Measurements from ENCODE around the gene UBR7.

Gene UBR7

GRCh38 chr14:93183596-93184317 is 23.3 kb upstream of the UBR7 start:
- TF ChIP-seq CTCF (IDR thresholded peaks at IDR 0.05; ENCODE audit: borderline replicate concordance, extremely low read depth, low read length, poor library complexity, severe bottlenecking) (no peak), EZH2 (IDR thresholded peaks at IDR 0.05; ENCODE audit: borderline replicate concordance, low read depth, low read length, severe bottlenecking) (no peak)
- ATAC-seq (ENCODE audit: insufficient read depth, low read depth) (no peak), DNase-seq (peak; percentile 32)

GRCh38 chr14:93184391-93185348 is 22.4 kb upstream of the UBR7 start, which contains the start of the genes LYSET and MOAP1:
TSS of gene LYSET (plus strand) at chr14:93185317. CDS start at chr14:93185406, 89 bp downstream.
TSS of gene MOAP1 (minus strand) at chr14:93184897. CDS start at chr14:93184242, 655 bp downstream.
- Histone ChIP-seq H3K27ac (ENCODE audit: low read length) (peak within 1 kb of the TSS; percentile 96), H3K4me1 (ENCODE audit: insufficient read depth, low read length) (peaks cover 25% of the 10 kb centered on the region), H3K9ac (ENCODE audit: low read depth, low read length) (peak within 1 kb of the TSS; percentile 99), H3K36me3 (ENCODE audit: insufficient read depth, low read length) (peaks cover 41% of the 10 kb centered on the region), H3K27me3 (ENCODE audit: insufficient read depth, low read length, poor library complexity) (no peaks in the 10 kb centered on the region), H3K4me3 (ENCODE audit: low read depth in 1 of 2, low read length in 2 of 2) (peak within 1 kb of the TSS; percentile 85 to 99), H4K20me1 (ENCODE audit: insufficient read depth, low read length) (peaks cover 32% of the 10 kb centered on the region), H3K9me3 (ENCODE audit: insufficient read depth, low read length, severe bottlenecking) (no peaks in the 10 kb centered on the region), H2AFZ (ENCODE audit: low read depth, low read length) (peak within 1 kb of the TSS; percentile 95), H3K4me2 (ENCODE audit: insufficient read depth, low read length) (peak within 1 kb of the TSS; percentile 83), H3K79me2 (ENCODE audit: insufficient read depth, low read length) (peaks cover 50% of the 10 kb centered on the region)
- ATAC-seq (ENCODE audit: insufficient read depth, low read depth) (peak; percentile 85), DNase-seq (peak; percentile 91)
- no peak for TF ChIP-seq EZH2 (IDR thresholded peaks at IDR 0.05; ENCODE audit: borderline replicate concordance, low read depth, low read length, severe bottlenecking)
- TF ChIP-seq CTCF (IDR thresholded peaks at IDR 0.05; ENCODE audit: borderline replicate concordance, extremely low read depth, low read length, poor library complexity, severe bottlenecking), result peak; percentile 47

More at GRCh38 chr14:93183596-93184317, 23.3 kb upstream of the UBR7 start:
- H3K4me1 ChIP-seq (ENCODE audit: insufficient read depth, low read length), result peaks cover 25% of the 10 kb centered on the region
- H3K79me2 ChIP-seq (ENCODE audit: insufficient read depth, low read length), result peaks cover 50% of the 10 kb centered on the region
- peaks cover 36% of the 10 kb centered on the region for H3K36me3 ChIP-seq (ENCODE audit: insufficient read depth, low read length)
- peaks cover 32% of the 10 kb centered on the region for H4K20me1 ChIP-seq (ENCODE audit: insufficient read depth, low read length)
- H3K27me3 ChIP-seq (ENCODE audit: insufficient read depth, low read length, poor library complexity), result no peaks in the 10 kb centered on the region
- peak overlapping the region; percentile 78 for H3K4me2 ChIP-seq (ENCODE audit: insufficient read depth, low read length)
- H3K4me3 ChIP-seq (ENCODE audit: low read depth in 1 of 2, low read length in 2 of 2), result peak overlapping the region; percentile 85 to 99
- H3K27ac ChIP-seq (ENCODE audit: low read length), result peak overlapping the region; percentile 96
- H3K9me3 ChIP-seq (ENCODE audit: insufficient read depth, low read length, severe bottlenecking), result no peaks in the 10 kb centered on the region
- H2AFZ ChIP-seq (ENCODE audit: low read depth, low read length), result peak overlapping the region; percentile 95
- peak overlapping the region; percentile 99 for H3K9ac ChIP-seq (ENCODE audit: low read depth, low read length)

- peaks cover 32% of the 10 kb centered on the region for H4K20me1 ChIP-seq (ENCODE audit: insufficient read depth, low read length)
- H3K4me1 ChIP-seq (ENCODE audit: insufficient read depth, low read length), result peaks cover 25% of the 10 kb centered on the region
- no peak for ATAC-seq (ENCODE audit: insufficient read depth, low read depth)
- H3K9ac ChIP-seq (ENCODE audit: low read depth, low read length), result peak overlapping the region; percentile 99
- peak overlapping the region; percentile 83 for H2AFZ ChIP-seq (ENCODE audit: low read depth, low read length)
- no peaks in the 10 kb centered on the region for H3K27me3 ChIP-seq (ENCODE audit: insufficient read depth, low read length, poor library complexity)
- TF ChIP-seq CTCF (IDR thresholded peaks at IDR 0.05; ENCODE audit: borderline replicate concordance, extremely low read depth, low read length, poor library complexity, severe bottlenecking), result no peak
- no peak for TF ChIP-seq EZH2 (IDR thresholded peaks at IDR 0.05; ENCODE audit: borderline replicate concordance, low read depth, low read length, severe bottlenecking)
- no peaks in the 10 kb centered on the region for H3K9me3 ChIP-seq (ENCODE audit: insufficient read depth, low read length, severe bottlenecking)
- DNase-seq, result no peak
- peaks cover 50% of the 10 kb centered on the region for H3K79me2 ChIP-seq (ENCODE audit: insufficient read depth, low read length)
- H3K36me3 ChIP-seq (ENCODE audit: insufficient read depth, low read length), result peaks cover 41% of the 10 kb centered on the region
- H3K4me2 ChIP-seq (ENCODE audit: insufficient read depth, low read length), result peak overlapping the region; percentile 83
- peak overlapping the region; percentile 85 to 99 for H3K4me3 ChIP-seq (ENCODE audit: low read depth in 1 of 2, low read length in 2 of 2)
- peak overlapping the region; percentile 80 for H3K27ac ChIP-seq (ENCODE audit: low read length)
These were observed 21.7 kb upstream of the UBR7 start for GRCh38 chr14:93185349-93185720.

All from DND-41 (cell line).